Astrocyte (in vitro differentiated cells and primary cell): ENCODE results near the gene SIGLEC11.
"Not testable (repeated sequence)": the region's sequence is repeated elsewhere in the genome, so short reads cannot be mapped to it uniquely, and the experiment has no call there.

ENCODE experiments used
- EZH2 ChIP-seq: IDR thresholded peaks from 2 replicates; pipeline ENCODE4 v1.6.1; 2012; ENCODE audit warnings: mild to moderate bottlenecking, low read length, inconsistent platforms; ENCODE audit not compliant: insufficient read depth
- TF ChIP-seq, protein P1 (sequence below): IDR thresholded peaks from 2 replicates; pipeline ENCODE4 v1.5.1; 2011; ENCODE audit warnings: low read depth, mild to moderate bottlenecking, inconsistent platforms, low read length, moderate library complexity; ENCODE audit not compliant: insufficient read depth

- not testable (repeated sequence) for TF ChIP-seq EZH2
- TF ChIP-seq, protein P1, sequence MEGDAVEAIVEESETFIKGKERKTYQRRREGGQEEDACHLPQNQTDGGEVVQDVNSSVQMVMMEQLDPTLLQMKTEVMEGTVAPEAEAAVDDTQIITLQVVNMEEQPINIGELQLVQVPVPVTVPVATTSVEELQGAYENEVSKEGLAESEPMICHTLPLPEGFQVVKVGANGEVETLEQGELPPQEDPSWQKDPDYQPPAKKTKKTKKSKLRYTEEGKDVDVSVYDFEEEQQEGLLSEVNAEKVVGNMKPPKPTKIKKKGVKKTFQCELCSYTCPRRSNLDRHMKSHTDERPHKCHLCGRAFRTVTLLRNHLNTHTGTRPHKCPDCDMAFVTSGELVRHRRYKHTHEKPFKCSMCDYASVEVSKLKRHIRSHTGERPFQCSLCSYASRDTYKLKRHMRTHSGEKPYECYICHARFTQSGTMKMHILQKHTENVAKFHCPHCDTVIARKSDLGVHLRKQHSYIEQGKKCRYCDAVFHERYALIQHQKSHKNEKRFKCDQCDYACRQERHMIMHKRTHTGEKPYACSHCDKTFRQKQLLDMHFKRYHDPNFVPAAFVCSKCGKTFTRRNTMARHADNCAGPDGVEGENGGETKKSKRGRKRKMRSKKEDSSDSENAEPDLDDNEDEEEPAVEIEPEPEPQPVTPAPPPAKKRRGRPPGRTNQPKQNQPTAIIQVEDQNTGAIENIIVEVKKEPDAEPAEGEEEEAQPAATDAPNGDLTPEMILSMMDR, result not testable (repeated sequence)
Observed at GRCh38 chr19:49924881-49925210, 36.1 kb downstream of the SIGLEC11 start.
